GDM1 (cell line): Measurements from ENCODE around the gene HM13.
"Not testable (repeated sequence)": the region's sequence is repeated elsewhere in the genome, so short reads cannot be mapped to it uniquely, and the experiment has no call there.

ENCODE experiments used
- DNase-seq: peaks from one replicate; lab custom pipeline; 2025; lab: John Stamatoyannopoulos, UW

HM13 gene

DNA sequence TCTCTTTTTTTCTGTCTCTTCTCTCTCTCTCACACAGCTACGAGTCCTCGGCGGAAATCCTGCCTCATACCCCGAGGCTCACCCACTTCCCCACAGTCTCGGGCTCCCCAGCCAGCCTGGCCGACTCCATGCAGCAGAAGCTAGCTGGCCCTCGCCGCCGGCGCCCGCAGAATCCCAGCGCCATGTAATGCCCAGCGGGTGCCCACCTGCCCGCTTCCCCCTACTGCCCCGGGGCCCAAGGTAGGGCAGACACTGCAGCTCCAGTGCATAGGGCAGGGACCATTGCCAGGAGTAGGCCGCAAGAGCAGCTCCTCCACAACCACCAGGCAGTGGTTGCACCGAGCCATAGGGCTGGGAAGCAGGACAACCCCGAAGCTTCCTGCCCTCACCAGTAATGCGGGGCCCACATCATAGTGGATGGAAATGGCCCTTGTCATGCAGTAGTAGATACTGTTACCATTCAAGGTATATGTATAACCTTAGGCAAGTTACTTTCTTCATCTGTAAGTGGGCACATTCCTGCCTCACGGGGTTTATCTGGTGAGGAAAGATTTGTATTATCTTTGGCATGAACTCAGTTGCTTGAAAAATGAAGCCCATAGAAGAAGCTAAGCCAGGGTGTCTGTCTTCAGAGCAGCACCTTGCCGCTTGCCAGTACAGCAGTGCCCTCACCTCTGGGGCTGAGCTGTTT, 53.9 kb downstream of the HM13 start:
- no peak for DNase-seq

DNA sequence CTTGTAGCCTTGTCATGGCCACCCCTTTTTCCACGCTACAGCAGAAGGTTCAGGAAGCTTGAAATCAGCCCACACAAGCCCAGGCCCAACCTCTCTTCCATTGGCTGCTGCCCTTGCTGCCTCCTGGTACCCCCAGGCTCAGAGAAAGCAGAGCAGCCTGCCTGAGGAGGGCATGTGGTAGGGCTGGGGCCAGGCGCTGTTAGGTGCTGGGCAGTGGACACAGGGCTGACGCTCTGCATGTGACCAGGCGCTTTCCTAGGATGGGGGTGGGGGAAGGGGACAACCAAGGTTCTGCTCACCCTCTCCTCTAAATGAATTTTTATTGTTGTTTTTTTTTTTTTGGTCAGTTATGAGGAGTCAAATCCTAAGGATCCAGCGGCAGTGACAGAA, 54.5 kb downstream of the HM13 start:
- no peak for DNase-seq

DNA sequence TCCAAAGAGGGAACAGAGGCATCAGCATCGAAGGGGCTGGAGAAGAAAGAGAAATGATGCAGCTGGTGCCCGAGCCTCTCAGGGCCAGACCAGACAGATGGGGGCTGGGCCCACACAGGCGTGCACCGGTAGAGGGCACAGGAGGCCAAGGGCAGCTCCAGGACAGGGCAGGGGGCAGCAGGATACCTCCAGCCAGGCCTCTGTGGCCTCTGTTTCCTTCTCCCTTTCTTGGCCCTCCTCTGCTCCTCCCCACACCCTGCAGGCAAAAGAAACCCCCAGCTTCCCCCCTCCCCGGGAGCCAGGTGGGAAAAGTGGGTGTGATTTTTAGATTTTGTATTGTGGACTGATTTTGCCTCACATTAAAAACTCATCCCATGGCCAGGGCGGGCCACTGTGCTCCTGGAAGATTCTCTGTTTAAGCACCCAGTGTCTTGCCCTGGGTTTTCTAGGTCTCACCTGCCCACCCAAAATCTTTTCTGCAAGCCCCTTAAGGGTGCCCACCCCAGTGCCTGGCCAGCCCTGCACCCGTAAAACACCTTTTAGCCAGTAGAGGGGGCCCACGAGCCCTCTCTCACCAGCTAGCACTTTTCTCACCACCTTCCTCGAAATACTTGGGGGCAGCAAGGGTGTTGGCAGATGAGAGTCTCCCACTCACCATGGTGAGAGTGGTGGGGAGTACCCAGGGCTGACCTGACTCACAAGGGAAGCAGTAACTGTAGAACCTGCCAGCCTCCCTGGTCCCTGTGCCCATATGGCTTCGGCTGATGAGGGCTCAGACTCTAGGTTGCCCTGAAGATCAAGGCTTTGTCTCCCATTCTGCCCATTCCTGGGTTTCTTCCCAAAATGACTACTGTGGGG, 55.1 kb downstream of the HM13 start:
- peak; percentile 15 for DNase-seq

DNA sequence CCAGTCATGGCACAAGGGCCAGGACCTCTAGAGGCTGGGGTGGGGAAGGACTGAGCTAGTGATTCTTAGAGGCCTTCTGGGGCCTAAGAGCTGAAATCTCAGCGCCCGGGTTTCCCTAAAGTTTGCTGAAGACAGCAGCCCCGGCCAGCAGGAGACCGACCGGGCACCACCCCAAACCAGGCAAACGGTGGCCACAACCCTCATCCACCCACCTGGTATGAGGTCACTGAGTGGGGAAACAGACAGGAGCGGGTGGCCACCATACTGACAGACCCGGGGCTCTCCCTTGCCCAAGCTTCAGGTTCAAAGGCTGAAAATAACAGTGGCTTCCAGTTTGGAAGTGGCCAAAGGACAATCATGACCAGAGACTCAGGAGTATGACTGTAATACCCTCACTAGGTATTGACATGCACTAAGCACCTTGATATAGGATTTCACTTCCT, 55.8 kb downstream of the HM13 start:
- DNase-seq: no peak

DNA sequence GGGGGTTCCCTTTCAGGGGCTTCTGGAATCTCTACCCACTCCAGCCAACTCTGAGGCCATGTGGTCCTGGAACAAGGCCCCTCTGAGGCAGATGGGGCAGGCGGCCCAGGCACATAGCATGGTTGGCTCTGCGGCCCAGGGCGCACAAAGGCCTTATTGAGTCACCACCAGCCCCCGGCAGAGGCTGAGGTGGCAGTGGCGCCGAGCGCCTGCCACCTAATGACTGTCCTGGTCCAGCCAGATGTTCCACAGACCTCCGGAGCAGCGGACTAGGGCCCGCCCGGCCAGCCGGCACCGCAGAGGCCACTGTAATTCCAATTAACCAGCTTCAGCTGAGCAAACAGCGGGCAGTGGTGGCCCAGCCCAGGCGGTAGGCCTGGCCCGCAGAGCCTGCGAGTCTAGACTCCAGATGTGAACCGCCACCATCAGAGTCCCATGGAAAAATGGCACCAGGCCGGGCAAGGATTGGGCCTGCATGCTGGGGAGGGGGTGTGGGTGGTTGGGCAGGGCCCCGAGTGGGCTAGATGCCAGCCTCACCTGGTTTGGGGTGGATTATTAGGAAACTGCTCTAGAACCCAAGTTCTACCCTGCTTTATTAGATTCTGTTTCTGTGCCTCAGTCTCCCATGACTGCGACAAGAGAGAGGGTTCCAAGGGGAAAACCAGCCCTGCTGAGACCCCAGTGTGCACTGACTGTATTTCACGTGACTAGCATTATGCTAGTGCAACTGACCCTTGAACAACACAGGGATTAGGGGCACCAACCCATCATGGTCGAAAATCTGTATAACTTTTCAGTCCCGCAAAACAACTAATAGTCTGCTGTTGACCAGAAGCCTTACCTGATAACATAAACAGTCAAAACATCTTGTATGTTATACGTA, 56.7 kb downstream of the HM13 start:
- DNase-seq: no peak

DNA sequence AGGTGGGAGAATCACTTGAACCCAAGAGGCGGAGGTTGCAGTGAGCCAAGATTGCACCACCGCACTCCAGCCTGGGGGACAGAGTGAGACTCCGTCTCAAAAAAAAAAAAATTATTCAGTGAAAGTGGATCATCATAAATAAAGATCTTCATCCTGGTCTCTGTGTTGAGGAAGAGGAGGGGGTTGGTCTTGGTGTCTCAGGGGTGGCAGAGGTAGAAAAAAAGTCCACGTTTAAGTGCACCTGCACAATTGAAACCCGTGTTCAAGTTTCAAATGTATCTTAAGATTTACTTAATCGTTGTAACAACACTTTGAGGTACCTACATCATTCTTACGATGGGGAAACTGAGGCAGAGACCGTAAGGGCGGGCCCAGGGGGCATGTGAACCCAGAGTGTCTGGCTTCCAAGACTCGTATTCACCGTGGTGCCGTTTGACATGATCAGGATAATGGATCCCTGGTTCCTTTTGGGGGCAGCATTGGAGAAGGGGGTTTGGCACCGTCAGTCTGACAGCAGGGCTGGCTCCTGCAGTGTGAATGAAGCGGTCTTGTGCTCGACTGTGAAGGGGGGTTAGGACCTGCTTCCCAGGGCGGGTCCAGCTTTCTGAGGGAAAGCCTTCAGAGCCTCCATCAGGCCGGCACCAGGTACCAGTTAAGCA, 57.9 kb downstream of the HM13 start:
- no peak for DNase-seq

DNA sequence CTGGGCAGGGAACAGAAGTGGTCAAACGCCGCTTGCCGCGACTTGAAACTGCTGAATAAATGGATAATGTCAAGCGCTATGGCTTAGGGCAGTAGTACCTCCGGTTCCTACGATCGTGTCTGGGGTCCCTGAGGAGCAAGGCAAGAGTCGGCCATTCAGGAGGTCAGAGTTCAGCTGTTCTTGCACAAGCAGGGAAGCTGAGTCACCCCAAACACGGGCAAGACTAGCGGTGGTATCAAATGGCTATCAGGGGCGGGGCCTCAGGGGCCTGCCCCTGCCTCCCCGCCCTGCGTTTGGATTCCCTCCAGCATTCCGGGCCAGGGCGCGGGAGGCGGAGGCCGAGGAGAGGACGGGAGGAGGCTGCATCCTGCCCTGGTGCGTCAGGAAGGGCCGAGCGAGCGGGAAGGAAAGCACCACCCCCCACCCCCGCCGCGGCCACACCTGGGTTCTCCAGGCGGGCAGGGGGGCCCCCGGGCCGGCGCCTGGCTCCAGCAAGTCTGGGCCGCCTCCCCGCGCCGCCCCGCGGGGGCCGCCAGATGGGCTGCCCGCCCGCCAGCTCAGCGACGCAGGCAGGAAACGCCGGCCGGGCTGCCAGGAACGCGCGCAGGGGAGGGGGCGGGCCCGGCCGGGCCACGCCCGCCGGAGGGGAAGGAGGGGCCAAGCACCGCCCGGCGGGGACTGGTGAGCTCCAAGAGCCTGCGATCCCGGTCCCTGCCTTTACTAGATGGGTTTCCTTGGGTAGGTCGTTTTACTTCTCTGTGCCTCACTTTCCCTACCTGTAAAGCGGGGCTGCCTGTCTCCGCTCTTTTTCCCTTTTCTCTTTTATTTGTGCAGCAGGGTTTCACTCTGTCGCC, 58.7 kb downstream of the HM13 start:
- DNase-seq: peak; percentile 94

DNA sequence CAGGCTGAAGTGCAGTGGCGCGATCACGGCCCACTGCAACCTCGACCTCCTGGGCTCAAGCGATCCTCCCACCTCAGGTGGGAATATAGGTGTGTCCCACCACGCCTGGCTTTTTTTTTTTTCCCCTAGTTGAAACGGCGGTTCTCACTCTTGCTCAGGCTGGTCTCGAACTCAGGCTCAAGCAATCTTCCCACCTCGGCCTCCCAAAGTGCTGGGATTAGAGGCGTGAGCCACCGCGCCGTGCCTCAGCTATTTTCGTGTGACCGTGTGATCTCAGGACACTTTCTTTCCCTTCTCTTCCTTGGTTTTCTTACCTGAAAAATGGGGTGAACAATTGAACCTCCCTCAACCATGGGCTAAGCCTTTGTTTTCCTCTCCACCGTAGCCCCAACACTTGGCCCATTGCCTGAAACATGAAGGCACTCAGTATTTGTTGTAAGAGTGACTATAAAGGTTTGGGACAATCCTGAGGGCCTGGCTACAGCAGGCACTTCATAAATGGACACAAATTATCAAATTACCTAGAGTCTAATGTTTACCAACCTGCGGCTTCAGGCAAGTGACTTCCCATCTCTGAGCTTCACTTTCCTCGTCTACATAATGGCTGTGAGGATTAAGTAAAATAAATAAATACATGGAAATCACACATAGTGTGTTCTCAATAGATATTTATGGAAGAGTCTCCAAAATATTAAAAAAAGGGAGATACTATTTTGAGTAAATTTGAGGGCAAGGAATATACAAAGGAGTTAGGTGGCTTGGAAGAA, 59.5 kb downstream of the HM13 start:
- DNase-seq: no peak

DNA sequence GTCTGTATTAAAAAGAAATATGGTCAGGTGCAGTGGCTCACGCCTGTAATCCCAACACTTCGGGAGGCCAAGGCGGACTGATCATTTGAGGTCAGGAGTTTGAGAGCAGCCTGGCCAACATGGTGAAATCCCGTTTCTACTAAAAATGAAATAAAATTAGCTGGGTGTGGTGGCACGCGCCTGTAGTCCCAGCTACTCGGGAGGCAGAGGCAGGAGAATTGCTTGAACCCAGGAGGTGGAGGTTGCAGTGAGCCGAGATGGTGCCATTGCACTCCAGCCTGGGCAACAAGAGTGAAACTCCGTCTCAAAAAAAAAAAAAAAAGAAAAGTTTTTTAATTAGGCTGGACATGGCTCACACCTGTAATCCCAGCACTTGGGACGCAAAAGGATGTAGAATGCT, 60.7 kb downstream of the HM13 start:
- DNase-seq: not testable (repeated sequence)

DNA sequence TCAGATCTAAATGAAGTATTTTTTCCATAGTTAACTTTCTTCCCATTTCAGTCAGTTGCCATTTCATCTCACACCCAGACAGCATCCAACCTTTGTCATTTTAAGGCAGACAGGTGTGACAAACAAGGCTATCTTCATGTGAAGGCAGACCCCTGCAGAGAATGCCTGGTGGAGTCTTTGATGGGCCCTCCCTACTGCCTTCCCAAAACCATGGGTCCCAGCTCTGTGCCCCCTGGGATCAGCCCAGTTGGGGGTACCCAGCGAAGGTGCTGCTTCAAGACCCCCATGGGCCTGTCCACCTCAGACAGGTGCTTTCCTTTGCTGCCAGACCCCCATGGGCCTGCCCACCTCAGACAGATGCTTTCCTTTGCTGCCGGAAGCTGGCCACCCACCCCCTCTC, 62.5 kb downstream of the HM13 start:
- DNase-seq: no peak

DNA sequence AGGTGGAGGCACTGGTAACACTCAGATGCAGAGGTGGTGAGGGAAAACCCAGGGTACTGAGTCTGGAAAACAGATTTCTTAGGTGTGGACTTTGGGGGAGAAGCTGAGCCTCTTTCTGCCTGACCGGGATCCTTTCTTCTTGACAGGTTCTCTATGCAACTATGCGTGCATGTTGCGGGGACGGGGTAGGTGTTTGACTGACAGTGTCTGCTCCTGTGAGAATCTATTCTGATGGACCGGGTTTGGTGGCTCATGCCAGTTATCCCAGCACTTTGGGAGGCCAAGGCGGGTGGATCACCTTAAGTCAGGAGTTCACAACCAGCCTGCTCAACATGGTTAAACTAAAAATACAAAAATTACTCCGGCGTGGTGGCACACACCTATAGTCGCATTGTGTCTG, 63.0 kb downstream of the HM13 start:
- DNase-seq: no peak

DNA sequence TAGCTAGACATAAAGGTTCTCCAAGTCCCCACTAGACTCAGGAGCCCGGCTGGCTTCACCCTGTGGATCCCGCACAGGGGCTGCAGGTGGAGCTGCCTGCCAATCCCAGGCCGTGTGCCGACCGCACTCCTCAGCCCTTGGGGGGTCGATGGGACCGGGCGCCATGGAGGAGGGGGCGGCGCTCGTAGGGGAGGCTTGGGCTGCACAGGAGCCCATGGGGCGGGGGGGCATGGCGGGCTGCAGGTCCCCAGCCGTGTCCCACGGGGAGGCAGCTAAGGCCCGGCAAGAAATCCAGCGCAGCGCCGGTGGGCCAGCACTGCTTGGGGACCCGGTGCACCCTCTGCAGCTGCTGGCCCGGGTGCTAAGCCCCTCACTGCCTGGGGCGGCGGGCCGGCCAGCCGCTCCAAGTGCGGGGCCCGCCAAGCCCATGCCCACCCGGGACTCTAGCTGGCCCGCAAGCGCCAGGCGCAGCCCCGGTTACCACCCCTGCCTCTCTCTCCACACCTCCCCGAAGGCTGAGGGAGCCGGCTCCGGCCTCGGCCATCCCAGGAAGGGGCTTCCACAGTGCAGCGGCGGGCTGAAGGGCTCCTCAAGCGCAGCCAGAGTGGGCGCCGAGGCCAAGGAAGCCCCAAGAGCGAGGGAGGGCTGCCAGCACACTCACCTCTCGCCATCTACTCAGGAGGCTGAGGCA, 64.4 kb downstream of the HM13 start:
- no peak for DNase-seq

DNA sequence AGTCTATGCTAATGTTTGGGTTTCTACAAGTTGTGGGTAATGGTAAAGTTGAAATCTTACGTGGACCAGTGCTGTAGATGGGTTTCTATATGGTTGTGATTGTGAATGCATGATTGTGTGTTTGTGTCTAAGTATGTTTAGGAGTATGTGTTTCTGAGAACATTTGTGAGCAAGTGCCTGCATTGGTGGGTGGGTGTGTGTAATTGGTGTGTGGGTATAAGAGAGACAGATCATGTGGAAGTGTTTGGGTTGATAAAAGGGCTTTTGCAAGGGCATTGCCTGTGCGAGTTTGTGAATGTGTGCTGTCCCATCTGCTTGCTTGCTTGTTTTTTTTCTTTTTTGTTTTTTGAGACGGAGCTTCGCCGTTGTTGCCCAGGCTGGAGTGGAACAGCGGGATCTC, 65.0 kb downstream of the HM13 start:
- DNase-seq: no peak

DNA sequence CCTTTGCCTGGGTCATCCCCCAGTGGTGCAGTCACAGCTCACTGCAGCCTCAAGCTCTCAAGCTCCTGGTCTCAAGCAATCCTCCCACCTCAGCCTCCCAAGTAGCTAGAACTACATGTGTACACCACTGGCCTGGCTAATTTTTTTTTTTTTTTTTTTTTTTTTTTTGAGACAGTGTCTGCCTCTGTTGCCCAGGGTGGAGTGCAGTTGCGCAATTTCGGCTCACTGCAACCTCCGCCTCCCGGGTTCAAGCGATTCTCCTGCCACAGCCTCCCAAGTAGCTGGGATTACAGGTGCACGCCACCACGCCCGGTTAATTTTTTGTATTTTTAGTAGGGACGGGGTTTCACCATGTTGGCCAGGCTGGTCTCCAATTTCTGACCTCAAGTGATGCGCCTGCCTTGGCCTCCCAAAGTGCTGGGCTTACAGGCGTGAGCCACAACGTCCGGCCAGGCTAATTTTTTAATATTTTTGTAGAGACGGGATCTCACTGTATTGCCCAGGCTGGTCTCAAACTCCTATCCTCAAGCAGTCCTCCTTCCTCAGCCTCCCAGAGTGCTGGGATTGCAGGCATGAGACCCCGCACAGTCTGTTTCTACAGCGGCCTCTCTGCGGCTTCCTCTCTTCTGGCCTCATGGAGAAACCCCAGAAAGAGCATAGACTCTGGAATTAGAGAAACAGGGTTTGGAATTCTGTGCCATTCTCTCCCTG, 65.9 kb downstream of the HM13 start:
- not testable (repeated sequence) for DNase-seq

DNA sequence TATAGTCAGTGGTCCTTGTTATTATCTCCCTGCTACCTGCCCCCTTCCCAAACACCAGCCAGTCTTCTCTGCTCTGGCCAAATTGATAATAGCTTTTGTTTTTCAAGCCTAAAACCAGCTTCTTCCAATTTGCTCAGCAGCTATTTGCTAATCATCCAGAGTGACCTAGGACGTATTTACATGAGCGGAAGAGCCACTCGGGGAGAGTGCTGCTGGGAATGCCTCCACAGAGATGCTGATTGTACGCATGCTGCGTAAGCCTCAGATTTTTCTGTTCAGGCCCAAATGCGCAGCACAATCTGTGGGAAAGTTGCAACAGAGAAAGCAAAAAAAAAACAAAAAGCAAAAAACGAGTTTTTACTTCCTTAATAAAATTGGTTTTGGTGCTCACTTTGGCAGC, 66.5 kb downstream of the HM13 start:
- no peak for DNase-seq

DNA sequence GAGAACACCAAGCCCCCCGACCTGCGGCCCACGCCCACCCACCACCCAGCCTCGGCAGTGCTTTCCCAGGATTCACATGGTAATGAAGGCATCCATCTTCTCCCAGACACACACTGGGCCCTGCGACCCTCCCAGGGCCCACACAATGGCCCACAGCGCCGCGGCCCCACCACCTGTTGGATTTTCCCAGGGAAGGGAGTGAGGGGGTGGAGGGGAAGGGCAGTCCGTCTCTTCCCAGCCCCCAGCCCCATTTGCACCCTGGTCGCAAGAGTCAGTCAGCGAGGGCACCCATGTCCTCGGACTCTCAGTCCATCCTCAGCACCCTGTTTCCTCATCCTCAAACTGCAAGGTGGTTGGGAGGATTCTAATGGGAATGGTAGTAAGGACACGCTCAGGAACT, 67.1 kb downstream of the HM13 start:
- no peak for DNase-seq

DNA sequence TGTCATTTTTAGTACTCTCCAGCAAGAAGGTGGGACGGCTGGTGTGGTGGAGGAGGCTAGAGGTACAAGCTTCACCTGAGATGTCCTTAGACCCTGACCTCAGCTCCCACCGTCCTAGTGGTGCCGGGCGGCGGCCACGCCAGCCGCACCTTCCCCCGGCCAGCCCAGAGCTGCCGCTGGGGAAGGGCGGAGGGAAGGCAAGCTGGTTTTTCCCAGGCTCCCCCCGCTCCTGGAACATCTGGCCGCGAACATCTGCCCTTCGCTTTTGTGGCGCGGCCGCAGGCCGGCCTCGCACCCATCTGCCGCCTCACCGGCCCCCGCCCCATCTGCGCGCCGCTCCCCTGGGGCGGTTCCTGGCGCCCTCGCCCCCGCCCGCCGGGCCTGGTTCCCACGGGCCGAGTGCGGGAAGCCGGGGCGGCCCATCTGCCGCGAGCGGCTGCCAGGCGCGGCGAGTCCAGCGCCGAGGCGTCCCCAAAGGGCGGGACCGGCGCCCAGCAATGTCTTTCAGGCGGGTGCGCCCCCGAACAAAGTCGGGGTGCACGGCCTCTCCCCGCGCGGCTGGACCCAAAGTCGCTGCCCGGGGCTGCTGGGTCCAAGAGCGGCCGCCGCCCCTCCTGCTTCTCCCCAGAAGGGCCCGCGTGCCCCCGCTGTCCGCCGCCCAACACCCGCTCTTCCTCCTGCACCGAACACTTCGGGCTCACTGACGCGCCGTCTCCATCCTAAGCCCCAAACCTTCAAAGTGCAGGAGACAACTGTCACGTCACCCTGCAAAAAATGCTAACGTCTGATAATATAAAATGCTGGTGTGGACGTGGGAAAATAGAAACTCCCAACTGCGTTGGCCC, 73.5 kb downstream of the HM13 start:
- no peak for DNase-seq

DNA sequence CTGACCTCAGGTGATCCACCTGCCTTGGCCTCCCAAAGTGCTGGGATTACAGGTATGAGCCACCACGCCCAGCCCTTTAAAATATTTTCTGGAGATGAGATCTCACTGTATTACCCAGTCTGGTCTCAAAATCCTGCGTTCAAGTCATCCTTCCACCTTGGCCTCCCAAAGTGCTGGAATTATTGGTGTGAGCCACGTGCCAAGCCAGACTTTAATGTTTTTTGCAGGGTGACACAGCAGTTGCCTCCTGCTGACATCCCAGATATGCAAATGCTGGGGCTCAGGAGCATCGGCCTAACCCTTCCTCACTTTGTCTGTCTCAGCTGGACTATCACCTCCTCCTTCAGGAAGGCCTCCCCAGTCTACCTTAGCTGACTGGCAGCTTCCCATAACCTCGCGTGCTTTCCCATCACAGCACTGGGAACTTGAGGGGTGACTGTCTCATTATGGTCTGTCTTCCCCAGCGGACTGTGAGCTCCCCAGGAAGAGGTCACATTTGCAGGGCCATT, 76.5 kb downstream of the HM13 start:
- no peak for DNase-seq
